RWPE1 (cell line): Measurements from ENCODE around the gene FOXC1.

Experiments
- CTCF ChIA-PET: fragments of 350-600 bp; sonication (Branson Sonifier 250); formaldehyde crosslinking; extraction: SDS; loops from one replicate; lab custom pipeline; 2021; lab: Yijun Ruan, JAX
- POLR2A ChIA-PET: fragments of 400-600 bp; formaldehyde crosslinking; extraction: SDS; loops from one replicate; lab custom pipeline; 2020; ENCODE audit warnings: antibody characterized with exemption; ENCODE audit not compliant: low non-redundant PET; lab: Yijun Ruan, JAX
- DNase-seq: peaks from one replicate; pipeline ENCODE4 v3.0.0; 2012; ENCODE audit warnings: low spot score
- H3K27ac ChIP-seq: fragments of 450-650 bp; 2 replicates; pipeline ENCODE4 v1.5.1; 2017
- TF ChIP-seq, protein P1 (sequence below): fragments of 450-650 bp; conservative IDR thresholded peaks from 2 replicates; pipeline ENCODE4 v1.5.1; 2017; ENCODE audit warnings: low read depth, mild to moderate bottlenecking

FOXC1 gene

GRCh38 chr6:1570848-1571247 is 38.9 kb upstream of the FOXC1 start:
- ChIA-PET CTCF (no interaction called here), POLR2A (no interaction called here)
- TF ChIP-seq, protein P1, sequence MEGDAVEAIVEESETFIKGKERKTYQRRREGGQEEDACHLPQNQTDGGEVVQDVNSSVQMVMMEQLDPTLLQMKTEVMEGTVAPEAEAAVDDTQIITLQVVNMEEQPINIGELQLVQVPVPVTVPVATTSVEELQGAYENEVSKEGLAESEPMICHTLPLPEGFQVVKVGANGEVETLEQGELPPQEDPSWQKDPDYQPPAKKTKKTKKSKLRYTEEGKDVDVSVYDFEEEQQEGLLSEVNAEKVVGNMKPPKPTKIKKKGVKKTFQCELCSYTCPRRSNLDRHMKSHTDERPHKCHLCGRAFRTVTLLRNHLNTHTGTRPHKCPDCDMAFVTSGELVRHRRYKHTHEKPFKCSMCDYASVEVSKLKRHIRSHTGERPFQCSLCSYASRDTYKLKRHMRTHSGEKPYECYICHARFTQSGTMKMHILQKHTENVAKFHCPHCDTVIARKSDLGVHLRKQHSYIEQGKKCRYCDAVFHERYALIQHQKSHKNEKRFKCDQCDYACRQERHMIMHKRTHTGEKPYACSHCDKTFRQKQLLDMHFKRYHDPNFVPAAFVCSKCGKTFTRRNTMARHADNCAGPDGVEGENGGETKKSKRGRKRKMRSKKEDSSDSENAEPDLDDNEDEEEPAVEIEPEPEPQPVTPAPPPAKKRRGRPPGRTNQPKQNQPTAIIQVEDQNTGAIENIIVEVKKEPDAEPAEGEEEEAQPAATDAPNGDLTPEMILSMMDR: no peak
- no peak for DNase-seq
- H3K27ac ChIP-seq: no peak overlapping the region

GRCh38 chr6:1572892-1573291 is 36.8 kb upstream of the FOXC1 start:
- no peak for DNase-seq
- H3K27ac ChIP-seq: no peak overlapping the region
- CTCF ChIA-PET: interaction anchor here (0.6 to 0.9 kb wide), 2 partner anchors 18 to 825 kb away, joined by 3 to 5 read pairs; no protein-coding TSS in a partner anchor
- TF ChIP-seq, protein P1: no peak
- POLR2A ChIA-PET: no interaction called here

- ChIA-PET CTCF (interaction anchor here (0.7 to 1.2 kb wide), 3 partner anchors 21 to 875 kb away, joined by 3 to 4 read pairs (median 3); no protein-coding TSS in a partner anchor), POLR2A (no interaction called here)
- no peak for DNase-seq
- TF ChIP-seq, protein P1: no peak
- no peak overlapping the region for H3K27ac ChIP-seq
Measured at GRCh38 chr6:1574083-1574761, 35.5 kb upstream of the FOXC1 start.

DNA sequence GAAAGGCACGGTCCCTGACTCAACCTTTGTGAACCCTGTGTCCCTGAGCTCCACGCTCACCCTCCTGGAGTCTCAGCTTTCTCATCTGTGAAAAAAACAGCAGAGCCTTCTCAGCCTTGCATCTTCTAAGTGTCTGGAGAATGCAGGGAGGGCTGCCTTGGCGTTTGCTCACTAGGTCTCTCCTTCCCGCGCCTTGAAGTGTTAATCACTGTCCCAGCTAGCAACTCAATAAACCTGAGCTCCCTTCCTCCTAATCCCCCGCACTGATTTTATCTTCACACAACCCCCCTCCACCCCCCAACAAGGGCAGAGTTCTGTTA is 34.9 kb upstream of the FOXC1 start:
- ChIA-PET POLR2A (interaction anchor here (0.7 kb wide), 1 partner anchor 83 kb away, joined by 6 read pairs; no protein-coding TSS in a partner anchor), CTCF (interaction anchor here (0.7 to 1.2 kb wide), 5 partner anchors 13 to 874 kb away, joined by 3 to 4 read pairs (median 3); no protein-coding TSS in a partner anchor)
- H3K27ac ChIP-seq: no peak overlapping the region
- TF ChIP-seq, protein P1: no peak
- no peak for DNase-seq

GRCh38 chr6:1575210-1576041 is 34.3 kb upstream of the FOXC1 start:
- no peak for DNase-seq
- ChIA-PET CTCF (interaction anchor here (0.7 kb wide), 2 partner anchors 14 to 26 kb away, joined by 3 to 4 read pairs; no protein-coding TSS in a partner anchor), POLR2A (interaction anchor here (0.7 kb wide), 1 partner anchor 83 kb away, joined by 6 read pairs; no protein-coding TSS in a partner anchor)
- H3K27ac ChIP-seq: no peak overlapping the region
- TF ChIP-seq, protein P1: no peak

- no peak for DNase-seq
- TF ChIP-seq, protein P1: no peak
- ChIA-PET CTCF (no interaction called here), POLR2A (no interaction called here)
- H3K27ac ChIP-seq: no peak overlapping the region
Measured at GRCh38 chr6:1576166-1576565, 33.5 kb upstream of the FOXC1 start.
